Stromal cell of bone marrow (primary cell): ENCODE measurements around the gene TMEM33.
"Not testable (repeated sequence)": the region's sequence is repeated elsewhere in the genome, so short reads cannot be mapped to it uniquely, and the experiment has no call there.

Experiments
- DNase-seq: peaks from one replicate; pipeline ENCODE4 v3.0.0-alpha.2; 2012; ENCODE audit warnings: low read depth

TMEM33 gene, protein sequence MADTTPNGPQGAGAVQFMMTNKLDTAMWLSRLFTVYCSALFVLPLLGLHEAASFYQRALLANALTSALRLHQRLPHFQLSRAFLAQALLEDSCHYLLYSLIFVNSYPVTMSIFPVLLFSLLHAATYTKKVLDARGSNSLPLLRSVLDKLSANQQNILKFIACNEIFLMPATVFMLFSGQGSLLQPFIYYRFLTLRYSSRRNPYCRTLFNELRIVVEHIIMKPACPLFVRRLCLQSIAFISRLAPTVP

DNA sequence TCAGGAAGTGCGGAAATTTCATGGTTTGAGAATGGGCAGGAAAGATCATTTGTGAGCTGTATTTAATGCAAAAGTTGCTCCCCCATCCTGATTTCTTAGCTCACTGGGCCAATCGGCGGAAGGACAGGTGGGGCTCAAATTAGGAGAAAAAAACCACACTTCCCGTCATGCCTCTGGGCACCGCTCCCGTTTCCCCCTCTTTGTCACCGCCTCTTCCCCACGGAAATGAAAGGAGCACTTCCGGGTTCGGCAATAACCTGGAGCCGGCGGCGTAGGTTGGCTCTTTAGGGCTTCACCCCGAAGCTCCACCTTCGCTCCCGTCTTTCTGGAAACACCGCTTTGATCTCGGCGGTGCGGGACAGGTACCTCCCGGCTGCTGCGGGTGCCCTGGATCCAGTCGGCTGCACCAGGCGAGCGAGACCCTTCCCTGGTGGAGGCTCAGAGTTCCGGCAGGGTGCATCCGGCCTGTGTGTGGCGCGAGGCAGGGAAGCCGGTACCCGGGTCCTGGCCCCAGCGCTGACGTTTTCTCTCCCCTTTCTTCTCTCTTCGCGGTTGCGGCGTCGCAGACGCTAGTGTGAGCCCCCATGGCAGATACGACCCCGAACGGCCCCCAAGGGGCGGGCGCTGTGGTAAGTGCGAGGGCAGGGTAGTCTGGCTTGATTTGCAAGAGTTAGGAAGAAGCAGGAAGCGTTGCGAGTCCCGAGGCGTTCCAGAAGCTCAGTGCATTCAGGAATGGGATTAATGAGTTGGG is at the start of gene TMEM33:
Gene TMEM33 (plus strand): TSS at position 529 of the 751 bp plus-strand sequence. CDS start 56 bp downstream, at position 585.
- peak; percentile 82 for DNase-seq

DNA sequence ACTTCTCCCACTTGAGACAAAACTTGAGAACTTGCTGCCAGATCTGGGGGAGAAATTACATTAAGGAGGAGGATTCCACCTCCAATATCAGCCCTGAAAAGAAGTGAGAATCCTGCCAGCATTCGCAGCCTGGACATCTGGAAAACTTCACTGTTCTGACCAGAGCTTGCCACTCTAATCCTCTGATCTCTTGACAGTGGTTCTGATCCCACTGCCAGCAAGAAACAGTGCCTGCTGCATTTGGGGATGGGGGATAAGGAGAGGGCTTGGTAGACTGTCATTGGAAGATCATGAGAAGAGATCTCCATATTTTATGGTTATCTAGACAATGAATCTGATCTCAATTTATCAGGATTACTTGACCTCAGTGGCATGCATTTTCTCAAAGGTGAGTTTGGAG is 49.8 kb upstream of the TMEM33 start:
- no peak for DNase-seq

DNA sequence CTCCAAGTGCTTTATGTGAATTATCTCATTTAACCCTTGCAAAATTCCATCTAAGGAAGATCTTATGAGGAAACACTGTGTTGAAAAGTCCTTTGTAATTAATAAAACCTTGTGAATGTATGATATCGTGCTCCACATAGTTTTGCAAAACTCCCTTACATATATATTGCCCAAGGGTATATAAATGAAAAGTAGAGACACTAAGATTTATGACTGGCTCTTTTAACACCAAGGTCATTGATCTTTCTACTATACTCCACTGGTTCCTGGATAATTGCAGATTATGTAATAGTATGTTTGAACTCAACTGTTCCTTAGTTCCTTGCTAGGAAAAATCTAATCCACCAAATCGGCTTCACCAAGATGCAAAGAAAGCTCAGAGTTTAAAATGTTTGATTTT is 48.0 kb upstream of the TMEM33 start:
- DNase-seq, result no peak

DNA sequence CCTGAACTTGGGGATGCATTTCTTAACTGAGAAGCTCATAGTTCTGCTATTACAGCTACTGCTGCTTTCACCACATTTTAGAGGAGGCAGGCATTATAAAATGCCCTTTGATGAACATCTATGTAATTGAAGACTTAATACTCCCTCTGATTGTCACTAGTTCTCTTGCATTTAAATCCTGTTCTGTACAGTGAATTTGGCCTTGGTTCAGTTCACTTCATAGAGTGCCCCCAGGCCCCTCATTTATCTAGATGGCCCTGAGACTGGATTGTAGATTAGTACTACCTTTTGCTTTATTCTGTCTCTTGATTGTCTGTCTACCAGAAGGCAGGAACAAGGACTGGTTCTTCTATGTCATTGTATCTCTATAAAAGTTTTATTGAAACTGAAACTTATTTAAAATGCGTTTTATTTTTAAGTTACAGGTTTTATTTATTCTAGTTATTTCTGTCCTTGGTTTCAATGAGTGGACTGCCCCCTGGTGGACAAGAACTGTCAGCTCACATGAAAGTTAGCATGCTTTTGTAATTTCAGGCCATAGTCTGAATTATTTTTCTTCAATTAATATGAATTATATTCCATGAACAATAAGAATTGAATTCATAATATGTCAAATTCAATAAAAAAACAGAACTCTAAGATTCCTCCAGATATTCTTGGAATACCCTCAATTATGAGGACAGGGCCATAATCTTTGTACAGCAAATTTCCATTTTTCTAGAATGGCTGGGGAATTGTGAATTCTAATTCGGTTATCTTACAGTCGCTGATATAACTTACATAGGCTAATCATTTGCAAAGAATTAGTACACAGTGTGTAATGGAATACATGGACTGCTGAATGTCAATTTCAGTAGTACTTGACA is 47.2 kb upstream of the TMEM33 start:
- peak; percentile 28 for DNase-seq

DNA sequence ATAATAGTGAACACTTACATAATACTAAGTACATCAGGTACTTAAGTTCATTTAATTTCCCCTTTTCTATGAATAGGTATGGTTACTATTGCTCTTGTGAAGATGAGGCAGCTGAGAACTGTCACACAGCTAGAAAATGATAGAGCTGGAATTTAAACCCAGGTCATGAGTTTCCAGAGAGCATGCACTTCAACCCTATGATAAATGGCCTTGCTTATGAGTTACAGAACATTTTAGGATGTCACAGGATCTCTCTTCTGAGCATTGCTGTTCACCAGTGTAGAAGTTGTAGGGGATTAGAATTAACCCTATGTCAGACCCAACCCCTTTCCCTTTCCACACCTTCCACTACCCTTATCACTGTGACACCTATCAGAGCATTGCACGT is 46.5 kb upstream of the TMEM33 start:
- no peak for DNase-seq

DNA sequence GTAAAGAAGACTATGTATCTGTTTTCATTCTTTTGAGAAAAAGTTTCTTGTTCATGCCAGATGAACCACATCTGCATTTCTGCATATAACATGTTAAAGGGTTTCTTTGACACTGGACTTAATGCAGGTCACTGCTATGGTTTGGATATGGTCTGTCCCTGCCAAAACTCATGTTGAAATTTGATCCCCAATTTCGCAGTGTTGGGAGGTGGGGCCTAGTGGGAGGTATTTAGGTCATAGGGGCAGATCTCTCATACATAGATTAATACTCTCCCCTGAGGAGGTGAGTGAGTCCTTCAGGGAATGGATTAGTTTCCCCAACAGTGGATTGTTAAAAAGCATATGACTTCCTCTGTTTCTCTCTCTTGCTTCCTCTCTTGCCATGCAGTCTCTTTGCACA is 45.9 kb upstream of the TMEM33 start:
- DNase-seq, result no peak

DNA sequence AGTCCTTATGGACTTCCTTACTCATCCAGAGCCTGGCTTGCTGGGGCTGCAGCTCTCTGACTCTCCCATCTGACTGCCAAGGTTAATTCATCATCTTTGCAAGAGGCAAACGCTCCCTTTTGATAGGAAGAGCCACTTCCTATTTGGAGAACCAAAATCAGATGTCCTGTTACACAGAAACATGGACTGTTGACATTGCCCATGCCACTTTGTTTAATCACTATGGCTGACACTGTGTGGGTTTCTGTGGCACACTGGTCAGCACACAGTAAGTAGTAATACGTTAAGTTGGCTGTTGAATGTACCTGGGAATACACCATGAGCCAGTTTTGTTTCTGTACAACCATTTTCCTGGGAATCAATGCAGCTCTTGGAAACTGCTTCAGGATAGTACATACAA is 45.1 kb upstream of the TMEM33 start:
- DNase-seq, result no peak

DNA sequence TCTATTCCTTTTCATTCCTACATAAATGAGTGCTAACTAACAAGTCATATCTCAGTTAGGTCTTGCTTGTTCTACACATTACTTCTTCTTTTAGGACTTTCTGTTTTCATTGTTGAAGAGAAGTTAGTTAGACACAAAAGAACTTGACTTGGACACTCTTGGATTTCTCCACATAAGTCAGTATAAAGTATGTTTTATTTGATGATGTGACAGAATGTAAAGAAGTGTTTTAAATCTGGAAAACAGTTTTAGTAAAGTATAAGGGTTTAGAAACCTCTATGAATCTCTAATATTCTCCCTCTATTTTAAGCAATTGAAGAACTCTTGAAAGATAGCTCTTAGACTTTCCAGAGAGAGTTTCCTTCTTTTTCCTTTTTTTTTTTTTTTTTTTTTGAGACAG is 38.6 kb upstream of the TMEM33 start:
- no peak for DNase-seq

DNA sequence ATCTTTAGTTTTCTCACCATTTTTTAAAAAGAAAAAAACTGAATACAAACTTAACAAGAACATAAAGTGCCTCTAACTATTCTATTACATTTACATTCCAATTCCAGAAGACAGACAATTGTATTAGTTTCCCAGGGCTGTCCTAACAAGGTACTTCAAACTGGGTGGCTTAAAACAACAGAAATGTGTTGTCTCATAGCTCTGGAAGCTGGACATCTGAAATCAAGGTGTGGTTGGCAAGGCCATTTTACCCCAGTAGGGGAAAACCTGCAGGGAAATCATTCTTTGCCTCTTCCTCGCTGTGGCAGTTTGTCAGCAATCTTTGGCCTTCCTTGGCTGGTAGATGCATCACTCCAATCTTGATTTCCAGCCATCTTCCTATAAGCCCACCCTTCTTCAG is 37.5 kb upstream of the TMEM33 start:
- no peak for DNase-seq

DNA sequence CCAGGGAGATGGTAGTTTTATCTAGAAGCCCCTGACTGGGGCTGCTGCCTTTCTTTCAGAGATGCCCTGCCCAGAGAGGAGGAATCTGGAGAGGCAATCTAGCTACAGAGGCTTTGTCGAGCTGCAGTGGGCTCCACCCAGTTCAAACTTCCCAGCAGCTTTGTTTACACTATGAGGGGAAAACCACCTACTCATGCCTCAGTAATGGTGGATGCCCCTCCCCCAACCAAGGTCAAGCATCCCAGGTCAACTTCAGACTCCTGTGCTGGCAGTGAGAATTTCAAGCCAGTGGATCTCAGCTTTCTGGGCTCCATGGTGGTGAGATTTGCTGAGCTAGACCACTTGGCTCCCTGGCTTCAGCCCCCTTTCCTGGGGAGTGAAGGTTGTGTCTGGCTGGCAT is 26.1 kb upstream of the TMEM33 start:
- not testable (repeated sequence) for DNase-seq

DNA sequence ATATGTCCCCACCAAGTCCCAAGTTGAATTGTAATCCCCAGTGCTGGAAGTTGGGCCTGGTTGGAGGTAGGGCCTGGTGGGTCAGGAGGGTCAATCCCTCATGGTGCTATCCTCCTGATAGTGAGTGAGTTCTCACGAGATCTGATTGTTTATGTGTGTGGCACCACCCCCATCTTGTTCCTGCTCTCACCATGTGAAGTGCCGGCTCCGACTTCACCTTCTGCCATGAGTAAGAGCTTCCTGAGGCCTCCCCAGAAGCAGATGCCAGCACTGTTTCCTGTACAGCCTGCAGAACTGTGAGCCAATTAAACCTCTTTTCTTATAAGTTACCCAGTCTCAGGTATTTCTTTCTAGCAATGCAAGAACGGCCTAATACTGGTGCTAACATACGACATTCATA is 22.7 kb upstream of the TMEM33 start:
- DNase-seq, result no peak

DNA sequence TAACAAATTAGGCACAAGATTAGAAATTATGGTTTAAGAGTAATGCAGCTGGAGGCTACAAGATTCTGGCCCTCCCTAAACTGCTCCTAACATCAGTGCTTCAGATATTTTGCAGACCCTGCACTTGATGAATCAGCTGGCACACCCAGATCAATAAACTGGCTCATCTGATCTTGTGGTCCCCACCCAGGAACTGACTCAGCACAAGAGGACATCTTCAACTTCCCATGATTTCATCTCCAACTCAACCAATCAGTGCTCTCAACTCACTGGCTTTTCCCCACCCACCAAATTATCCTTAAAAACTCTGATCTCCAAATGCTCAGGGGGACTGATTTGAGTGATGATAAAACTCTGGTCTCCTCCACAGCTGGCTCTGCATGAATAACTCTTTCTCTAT is 21.7 kb upstream of the TMEM33 start:
- DNase-seq, result no peak

DNA sequence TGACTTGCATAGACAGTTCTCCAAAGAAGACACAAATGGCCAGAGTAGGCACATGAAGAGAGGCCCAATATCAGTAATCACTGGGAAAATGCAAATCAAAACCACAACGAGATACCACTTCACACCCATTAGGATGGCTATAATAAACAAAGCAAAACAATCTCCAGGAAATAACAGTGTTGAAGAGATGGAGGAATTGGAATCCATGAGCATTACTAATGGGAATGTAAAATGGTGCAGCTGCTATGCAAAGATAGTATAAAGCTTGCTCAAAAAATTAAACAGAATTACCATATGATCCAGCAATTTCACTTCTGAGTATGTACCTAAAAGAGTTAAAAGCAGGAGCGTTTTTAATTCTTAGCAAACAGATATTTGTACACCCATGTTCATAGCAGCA is 17.0 kb upstream of the TMEM33 start:
- DNase-seq, result no peak

DNA sequence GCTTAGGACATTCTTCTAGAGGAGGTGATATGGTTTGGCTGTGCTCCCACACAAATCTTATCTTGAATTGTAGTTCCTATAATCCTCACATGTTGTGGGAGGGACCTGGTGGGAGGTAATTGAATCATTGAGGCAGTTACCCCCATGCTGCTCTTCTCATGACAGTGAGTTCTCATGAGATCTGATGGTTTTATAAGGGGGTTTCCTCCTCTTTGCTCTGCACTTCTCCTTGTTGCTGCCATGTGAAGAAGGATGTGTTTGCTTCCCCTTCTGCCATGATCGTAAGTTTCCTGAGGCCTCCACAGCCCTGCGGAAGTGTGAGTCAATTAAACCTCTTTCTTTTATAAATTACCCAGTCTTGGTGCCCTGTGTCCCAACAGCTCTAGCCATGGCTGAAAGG is 14.8 kb upstream of the TMEM33 start:
- DNase-seq, result not testable (repeated sequence)

DNA sequence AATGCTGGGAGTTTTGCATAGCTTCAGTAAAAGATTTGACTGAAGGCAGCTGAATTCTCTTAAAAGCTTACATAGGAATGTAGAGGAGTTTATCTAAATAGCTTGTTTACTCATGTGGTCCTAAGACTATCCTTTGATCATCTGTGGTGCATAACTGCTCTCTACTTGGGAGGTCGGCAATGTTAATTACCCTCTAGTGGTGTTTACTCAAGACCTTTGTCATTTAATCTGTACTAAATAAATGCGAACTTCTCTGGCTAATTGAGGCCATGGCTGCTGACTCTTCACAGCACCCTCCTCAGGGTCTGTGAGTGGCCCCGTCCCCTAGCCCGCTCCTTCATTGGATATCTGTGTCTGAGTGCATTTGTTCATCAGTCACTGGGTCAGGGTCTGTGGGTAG is 13.8 kb upstream of the TMEM33 start:
- DNase-seq, result no peak

DNA sequence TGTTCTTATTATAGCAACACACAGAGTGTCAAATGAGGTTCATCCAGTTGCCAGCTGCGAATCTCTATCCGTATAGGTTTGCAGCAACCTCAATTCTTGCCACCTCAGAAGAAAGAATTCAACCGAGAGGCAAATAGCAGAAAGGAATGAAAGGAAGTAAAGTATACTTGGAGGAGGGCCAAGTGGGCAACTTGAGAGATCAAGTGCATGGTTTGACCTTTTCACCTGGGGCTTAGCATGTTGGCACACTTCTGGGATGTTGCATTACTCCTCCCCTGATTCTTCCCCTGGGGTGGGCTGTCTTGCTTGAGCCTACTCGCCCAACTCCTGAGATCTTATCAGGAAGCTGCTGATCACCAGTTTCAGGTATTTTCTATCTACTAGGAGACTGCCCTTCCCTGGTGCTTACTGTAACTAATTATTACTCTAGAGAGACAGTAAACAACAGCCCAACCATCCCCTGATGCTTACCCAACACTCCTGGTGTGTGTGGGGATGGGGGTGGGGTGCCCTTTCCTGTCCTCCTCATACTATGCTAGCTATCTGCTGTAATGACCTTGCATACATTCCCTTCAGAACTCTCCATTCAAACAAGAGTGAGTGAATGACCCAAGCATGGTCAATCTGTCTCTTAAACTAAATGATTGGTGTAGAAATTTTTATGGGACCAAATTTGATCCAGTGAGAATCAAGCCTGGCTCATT is 7.3 kb upstream of the TMEM33 start:
- DNase-seq, result no peak

DNA sequence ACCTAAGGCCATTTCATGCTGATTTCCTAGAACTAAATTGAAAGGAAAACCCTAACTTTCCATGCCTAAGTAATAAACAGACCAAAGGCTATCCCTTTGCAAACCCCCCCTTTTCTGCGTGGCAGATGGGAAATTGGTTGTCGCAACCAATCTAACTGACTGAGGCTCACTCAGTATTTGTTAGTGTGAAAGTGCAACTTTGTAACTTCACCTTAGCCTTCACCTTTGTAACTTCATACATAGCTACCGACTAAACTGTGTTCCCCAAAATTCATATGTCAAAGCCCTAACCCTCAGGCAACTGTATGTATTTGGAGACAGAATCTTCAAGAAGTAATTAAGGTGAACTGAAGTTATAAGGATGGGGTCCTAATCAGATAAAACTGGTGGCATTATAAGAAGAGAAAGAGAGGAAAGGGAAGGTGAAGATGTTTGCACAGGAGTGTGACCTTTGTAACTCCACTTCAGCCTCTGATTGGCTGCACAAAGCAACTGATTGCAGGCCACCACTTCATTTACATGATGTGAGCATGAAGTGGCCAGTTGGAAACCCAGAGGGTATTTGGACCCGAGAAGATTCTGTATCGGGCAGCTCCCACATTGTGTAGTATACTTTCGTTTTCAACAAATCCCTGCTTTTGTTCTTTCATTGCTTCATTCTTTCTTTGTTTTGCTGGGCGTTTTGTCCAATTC is 4.9 kb upstream of the TMEM33 start:
- no peak for DNase-seq

DNA sequence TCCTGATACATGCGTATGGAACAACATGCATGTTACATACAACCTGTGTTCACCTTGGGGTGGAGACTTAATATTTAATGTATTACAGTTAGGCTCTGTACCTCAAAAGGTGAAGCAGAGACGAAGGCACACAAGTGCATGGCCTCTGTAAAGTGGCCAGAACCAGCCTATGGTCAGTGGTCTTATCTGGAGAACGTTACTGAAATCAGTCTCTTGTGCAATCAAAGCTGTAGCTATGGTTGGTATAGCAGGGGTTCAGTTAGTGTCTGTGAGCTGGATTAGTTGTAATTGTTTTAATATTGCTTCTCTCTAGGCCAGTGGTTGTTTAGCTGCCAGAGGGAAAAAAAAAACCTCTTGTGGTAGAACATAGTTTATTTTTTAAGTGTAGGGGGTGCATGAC is 2.2 kb upstream of the TMEM33 start:
- no peak for DNase-seq

DNA sequence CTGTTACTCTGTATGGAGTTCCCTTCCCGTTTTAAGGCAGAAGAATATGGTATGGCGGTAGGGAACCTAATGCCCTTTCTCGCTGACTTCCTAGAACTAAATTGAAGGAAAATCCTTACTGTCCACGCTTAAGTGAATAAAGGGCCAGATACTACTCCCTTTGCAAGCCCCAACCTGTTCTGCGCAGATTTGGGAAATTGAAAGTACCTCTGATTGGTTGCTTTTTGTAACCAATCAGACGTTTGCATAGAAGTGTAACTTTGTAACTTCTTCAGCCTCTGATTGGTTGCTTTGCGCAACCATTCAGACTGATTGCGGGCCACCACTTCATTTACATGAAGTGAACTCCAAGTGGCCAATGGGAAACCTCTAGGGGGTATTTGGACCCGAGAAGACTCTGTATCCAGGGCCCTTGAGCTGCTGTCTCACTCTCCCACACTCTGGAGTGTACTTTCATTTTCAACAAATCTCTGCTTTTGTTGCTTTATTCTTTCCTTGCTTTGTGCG is 1.2 kb upstream of the TMEM33 start:
- DNase-seq, result no peak

DNA sequence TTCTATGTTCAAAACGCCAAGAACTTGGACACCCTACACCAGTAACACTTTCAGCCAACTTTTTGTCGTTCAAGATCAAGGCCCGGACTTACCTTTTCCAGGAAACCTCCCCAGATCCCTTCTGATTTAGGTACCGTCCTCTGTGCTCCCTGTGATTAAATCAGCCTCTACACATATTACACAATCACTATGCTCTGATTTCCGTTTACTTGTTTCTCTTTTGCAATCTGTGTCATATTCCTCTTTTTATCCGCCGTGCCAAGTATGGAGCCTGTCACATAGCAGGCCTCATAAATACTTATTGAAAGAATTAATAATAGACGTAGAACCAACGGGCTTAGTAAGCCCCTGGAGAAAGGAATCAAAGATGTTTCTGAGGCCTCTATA is 722 bp upstream of the TMEM33 start:
- DNase-seq, result no peak

DNA sequence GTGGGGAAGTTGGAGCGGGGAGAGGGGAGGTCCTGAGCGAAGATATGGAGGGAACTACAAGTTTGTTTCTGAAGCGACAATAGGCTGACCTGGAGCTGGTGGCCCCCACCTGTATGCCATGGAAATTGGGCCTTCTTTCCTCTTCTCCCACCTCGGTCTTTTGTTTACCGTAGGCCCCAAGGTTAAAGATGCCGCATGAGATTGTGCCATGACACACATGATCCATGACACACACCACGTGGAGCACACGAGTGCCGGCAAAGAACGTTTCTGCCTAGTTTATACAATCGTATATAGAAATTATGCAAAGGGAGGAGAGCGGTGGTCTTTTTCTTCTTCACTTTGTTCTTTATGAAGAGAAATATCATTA is 408 bp downstream of the TMEM33 start:
- no peak for DNase-seq
